GM12878 (cell line): Measurements from ENCODE around the gene SHROOM1. TPM values are rescaled to one million over a fixed set of nuclear protein-coding genes. Genes with fewer than 3 reads are reported as not detected.

Experiments used
- ATAC-seq: fragments of 200-7000 bp; cut with Tn5 transposase; 3 replicates; pipeline ENCODE4 v1.9.1; 2020; ENCODE audit warnings: mild to moderate bottlenecking, moderate library complexity
- BruUV-seq: library from RNA; stranded (reverse); fragments of 400-500 nt; replicated peaks from 2 replicates; lab custom pipeline; 2021; lab: Mats Ljungman, UMichigan
- CTCF ChIA-PET: fragments of 300-600 bp; sonication (Branson Sonifier 250); formaldehyde crosslinking; extraction: SDS; loops from one replicate; lab custom pipeline; 2021; ENCODE audit warnings: inconsistent platforms; lab: Yijun Ruan, JAX
- POLR2A ChIA-PET: fragments of 350-600 bp; formaldehyde crosslinking; extraction: SDS; loops from one replicate; lab custom pipeline; 2021; ENCODE audit warnings: inconsistent platforms; lab: Charles Lee
- RAD21 ChIA-PET: fragments of 300-600 bp; sonication (Branson Sonifier 250); formaldehyde crosslinking; loops from one replicate; lab custom pipeline; 2023; ENCODE audit warnings: antibody characterized with exemption; ENCODE audit not compliant: unreplicated experiment; lab: Charles Lee
- SMC1A ChIA-PET: fragments of 300-600 bp; sonication (Branson Sonifier 250); formaldehyde crosslinking; loops from one replicate; lab custom pipeline; 2023; ENCODE audit not compliant: unreplicated experiment, uncharacterized antibody; lab: Charles Lee
- DNase-seq: peaks from one replicate; pipeline ENCODE4 v3.0.0-alpha.2; 2011; ENCODE audit warnings: low read depth, low spot score
- FAIRE-seq: peaks from 3 replicates; lab custom pipeline; 2011; peaks lifted over from hg19 to GRCh38; lab: Jason Lieb, UNC
- H2AFZ ChIP-seq: 2 replicates; pipeline ENCODE4 v1.6.0; 2011; ENCODE audit warnings: low read depth, low read length, control low read depth; ENCODE audit not compliant: control insufficient read depth
- H3K27ac ChIP-seq: 2 replicates; pipeline ENCODE4 v1.5.1; 2011; ENCODE audit warnings: control low read depth; ENCODE audit not compliant: control insufficient read depth, insufficient read depth
- H3K27me3 ChIP-seq, 2 experiments: replicated peaks in 1 of 2; 2 replicates each; pipeline versions ENCODE4 v1.6.0 to v1.6.1; 2011; ENCODE audit warnings: low read length in 1 of 2; ENCODE audit not compliant: control insufficient read depth in 2 of 2, insufficient read depth in 2 of 2
- H3K36me3 ChIP-seq, 2 experiments: 2 replicates each; pipeline ENCODE4 v1.5.1; 2011; ENCODE audit warnings: low read length in 1 of 2; ENCODE audit not compliant: control insufficient read depth in 2 of 2, insufficient read depth in 2 of 2
- H3K4me1 ChIP-seq: 2 replicates; pipeline ENCODE4 v1.6.1; 2011; ENCODE audit warnings: mild to moderate bottlenecking, low read length, moderate library complexity, mixed read lengths; ENCODE audit not compliant: control insufficient read depth, insufficient read depth
- H3K4me2 ChIP-seq: 2 replicates; pipeline ENCODE4 v1.6.0; 2011; ENCODE audit warnings: control low read depth; ENCODE audit not compliant: control insufficient read depth, insufficient read depth
- H3K4me3 ChIP-seq: fragments of 200-600 bp; sonication (generic); 2 replicates; pipeline ENCODE4 v1.5.1; 2016
- H3K79me2 ChIP-seq: 2 replicates; pipeline ENCODE4 v1.6.0; 2011; ENCODE audit warnings: low read length; ENCODE audit not compliant: control insufficient read depth, insufficient read depth
- H3K9ac ChIP-seq: 2 replicates; pipeline ENCODE4 v1.8.0; 2011; ENCODE audit warnings: low read length, control low read depth, mixed read lengths; ENCODE audit not compliant: control insufficient read depth, insufficient read depth
- H3K9me3 ChIP-seq: replicated peaks from 3 replicates; pipeline ENCODE4 v1.5.1; 2011; ENCODE audit warnings: mild to moderate bottlenecking, low read length; ENCODE audit not compliant: control insufficient read depth, insufficient read depth
- H4K20me1 ChIP-seq: 2 replicates; pipeline ENCODE4 v1.6.0; 2011; ENCODE audit not compliant: control insufficient read depth, insufficient read depth
- BCLAF1 ChIP-seq: fragments of 450-650 bp; IDR thresholded peaks from 2 replicates; pipeline ENCODE4 v1.6.1; 2017; ENCODE audit warnings: antibody characterized with exemption, mild to moderate bottlenecking, moderate library complexity
- CEBPB ChIP-seq, 2 experiments: fragments of 150-350 bp in 1 of 2; IDR thresholded peaks; 2 replicates each; pipeline ENCODE4 v1.6.1; 2012 to 2014; ENCODE audit warnings: low read depth in 2 of 2, low read length in 2 of 2, borderline replicate concordance in 1 of 2, inconsistent platforms in 1 of 2
- CREB1 ChIP-seq: IDR thresholded peaks from 2 replicates; pipeline ENCODE4 v1.6.1; 2012; ENCODE audit warnings: low read depth, mild to moderate bottlenecking, inconsistent platforms
- KDM1A ChIP-seq: fragments of 200-600 bp; sonication (generic); IDR thresholded peaks from 2 replicates; pipeline ENCODE4 v1.6.1; 2016; ENCODE audit warnings: borderline replicate concordance
- MYB ChIP-seq: fragments of 150-350 bp; IDR thresholded peaks from 2 replicates; pipeline ENCODE4 v1.6.1; 2014; ENCODE audit warnings: mild to moderate bottlenecking, low read depth, low read length, borderline replicate concordance
- NFYA ChIP-seq: IDR thresholded peaks from 2 replicates; pipeline ENCODE4 v1.6.1; 2011; ENCODE audit warnings: low read depth, mild to moderate bottlenecking, low read length, improper control_type of control experiment, borderline replicate concordance
- ZNF687 ChIP-seq: fragments of 450-650 bp; IDR thresholded peaks from 2 replicates; pipeline ENCODE4 v1.6.1; 2017; ENCODE audit warnings: mild to moderate bottlenecking, moderate library complexity
- WGBS: methylation state at CpG from one replicate; pipeline ENCODE4 v1.1.6; 2016; ENCODE audit warnings: low lambda C conversion rate; ENCODE audit not compliant: insufficient replicate concordance, insufficient coverage; ENCODE audit errors: missing lambda C conversion rate; 5-methylcytosine and 5-hydroxymethylcytosine counted together
- in situ Hi-C: fragments of 300-500 bp; cut with MboI; formaldehyde crosslinking; loops from 9 replicates; pipeline ENCODE4 v1.14.3; 2018; ENCODE audit warnings: mixed read lengths
- intact Hi-C: fragments of 100-400 bp; cut with micrococcal nuclease; formaldehyde crosslinking; loops from one replicate; pipeline ENCODE4 v1.14.2; 2022; ENCODE audit not compliant: unreplicated experiment
- polyA plus RNA-seq, 11 experiments: library from polyadenylated mRNA; depleted of rRNA in 4 of 11; unstranded in 6 of 11; stranded (reverse) in 5 of 11; fragments of >200 nt; fragmentation: Nextera tagmentation in 4 of 11; fragmentation: Illumina TruSeq in 1 of 11; extraction: Ambion mirVana in 4 of 11; extraction: Trizol in 1 of 11; gene quantifications; 1 replicate in 1 of 11; 2 replicates in 10 of 11; pipeline versions ENCODE4 v1.2.1 to v1.2.3, GENCODE V29; 2011 to 2016; ENCODE audit warnings: inconsistent platforms in 2 of 11, missing spikeins in 2 of 11, low read depth in 1 of 11
- total RNA-seq, 4 experiments: library from RNA; depleted of rRNA in 3 of 4; stranded (reverse); fragments of >200 nt in 3 of 4; fragmentation: Illumina TruSeq in 1 of 4; extraction: Trizol in 1 of 4; gene quantifications; 2 replicates each; pipeline versions ENCODE4 v1.2.1 to v1.2.3, GENCODE V29; 2013 to 2021
- TF ChIP-seq, protein P1 (sequence below), 3 experiments: IDR thresholded peaks in 2 of 3; conservative IDR thresholded peaks in 1 of 3; 2 replicates each; pipeline ENCODE4 v1.5.1; 2011; ENCODE audit warnings: low read depth in 3 of 3, low read length in 3 of 3, mild to moderate bottlenecking in 3 of 3, control low read depth in 2 of 3, moderate library complexity in 2 of 3, inconsistent platforms in 1 of 3, mixed read lengths in 1 of 3; ENCODE audit not compliant: control insufficient read depth in 2 of 3, insufficient read depth in 1 of 3; ENCODE audit errors: extremely low read depth in 1 of 3

The SHROOM1 gene
- total and polyA plus RNA-seq, 10 of the 15 experiments (the other 5 are each of a cell fraction or from before 2014, with no cell fraction given): 0.05 to 3.9 (median 1.3) TPM

- ATAC-seq (no peak), DNase-seq (no peak), FAIRE-seq (no peak)
- Histone ChIP-seq H3K36me3 (no peaks in the 10 kb centered on the region), H3K27ac (no peak overlapping the region), H3K9me3 (no peaks in the 10 kb centered on the region), H4K20me1 (no peaks in the 10 kb centered on the region), H2AFZ (no peak overlapping the region), H3K79me2 (no peaks in the 10 kb centered on the region), H3K9ac (no peak overlapping the region), H3K4me3 (no peak overlapping the region), H3K4me2 (no peak overlapping the region), H3K4me1 (0 out of 2 replicates have a peak, but pooled peaks cover 3% of the 10 kb centered on the region), H3K27me3 (no peaks in the 10 kb centered on the region)
- in situ Hi-C loops (no loop called here), intact Hi-C loops (no loop called here)
- ChIA-PET POLR2A (interaction anchor here (0.7 to 0.8 kb wide), 3 partner anchors 11 to 31 kb away, joined by 3 read pairs; partner anchors contain the start of gene SEPTIN8), CTCF (interaction anchor here (0.9 to 1.1 kb wide), 4 partner anchors 13 to 35 kb away, joined by 3 read pairs; no protein-coding TSS in a partner anchor), SMC1A (interaction anchor here (0.7 to 1.1 kb wide), 2 partner anchors 8 to 19 kb away, joined by 3 read pairs; no protein-coding TSS in a partner anchor), RAD21 (interaction anchor here (1.2 kb wide), 1 partner anchor 125 kb away, joined by 3 read pairs; no protein-coding TSS in a partner anchor)
- TF ChIP-seq KDM1A (no peak), CREB1 (no peak), ZNF687 (no peak), BCLAF1 (no peak), CEBPB (IDR thresholded peaks at IDR 0.05; ENCODE audit: borderline replicate concordance in 1 of 2, low read depth in 2 of 2, low read length in 2 of 2) (no peak), NFYA (no peak), MYB (no peak)
- TF ChIP-seq, protein P1, sequence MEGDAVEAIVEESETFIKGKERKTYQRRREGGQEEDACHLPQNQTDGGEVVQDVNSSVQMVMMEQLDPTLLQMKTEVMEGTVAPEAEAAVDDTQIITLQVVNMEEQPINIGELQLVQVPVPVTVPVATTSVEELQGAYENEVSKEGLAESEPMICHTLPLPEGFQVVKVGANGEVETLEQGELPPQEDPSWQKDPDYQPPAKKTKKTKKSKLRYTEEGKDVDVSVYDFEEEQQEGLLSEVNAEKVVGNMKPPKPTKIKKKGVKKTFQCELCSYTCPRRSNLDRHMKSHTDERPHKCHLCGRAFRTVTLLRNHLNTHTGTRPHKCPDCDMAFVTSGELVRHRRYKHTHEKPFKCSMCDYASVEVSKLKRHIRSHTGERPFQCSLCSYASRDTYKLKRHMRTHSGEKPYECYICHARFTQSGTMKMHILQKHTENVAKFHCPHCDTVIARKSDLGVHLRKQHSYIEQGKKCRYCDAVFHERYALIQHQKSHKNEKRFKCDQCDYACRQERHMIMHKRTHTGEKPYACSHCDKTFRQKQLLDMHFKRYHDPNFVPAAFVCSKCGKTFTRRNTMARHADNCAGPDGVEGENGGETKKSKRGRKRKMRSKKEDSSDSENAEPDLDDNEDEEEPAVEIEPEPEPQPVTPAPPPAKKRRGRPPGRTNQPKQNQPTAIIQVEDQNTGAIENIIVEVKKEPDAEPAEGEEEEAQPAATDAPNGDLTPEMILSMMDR (IDR thresholded peaks at IDR 0.05 in 2 of 3, conservative IDR thresholded peaks at IDR 0.05 in 1 of 3; ENCODE audit: control insufficient read depth in 2 of 3, extremely low read depth in 1 of 3, insufficient read depth in 1 of 3, low read depth in 3 of 3, low read length in 3 of 3): no peak
- WGBS: 44% methylated on average over 8 of the region's 8 CpGs
- no TSS peak for BruUV-seq
These were observed 41.2 kb downstream of the SHROOM1 start for GRCh38 chr5:132788990-132789886.
